ENCODE data around the gene TMEM141. TPM values are rescaled to one million over a fixed set of nuclear protein-coding genes. Genes with fewer than 3 reads are reported as not detected.

TMEM141 gene
- total and polyA plus RNA-seq, 10 of the 15 experiments (the other 5 are each of a cell fraction or from before 2014, with no cell fraction given) = 7.8 to 48.6 (median 34.4) TPM

DNA sequence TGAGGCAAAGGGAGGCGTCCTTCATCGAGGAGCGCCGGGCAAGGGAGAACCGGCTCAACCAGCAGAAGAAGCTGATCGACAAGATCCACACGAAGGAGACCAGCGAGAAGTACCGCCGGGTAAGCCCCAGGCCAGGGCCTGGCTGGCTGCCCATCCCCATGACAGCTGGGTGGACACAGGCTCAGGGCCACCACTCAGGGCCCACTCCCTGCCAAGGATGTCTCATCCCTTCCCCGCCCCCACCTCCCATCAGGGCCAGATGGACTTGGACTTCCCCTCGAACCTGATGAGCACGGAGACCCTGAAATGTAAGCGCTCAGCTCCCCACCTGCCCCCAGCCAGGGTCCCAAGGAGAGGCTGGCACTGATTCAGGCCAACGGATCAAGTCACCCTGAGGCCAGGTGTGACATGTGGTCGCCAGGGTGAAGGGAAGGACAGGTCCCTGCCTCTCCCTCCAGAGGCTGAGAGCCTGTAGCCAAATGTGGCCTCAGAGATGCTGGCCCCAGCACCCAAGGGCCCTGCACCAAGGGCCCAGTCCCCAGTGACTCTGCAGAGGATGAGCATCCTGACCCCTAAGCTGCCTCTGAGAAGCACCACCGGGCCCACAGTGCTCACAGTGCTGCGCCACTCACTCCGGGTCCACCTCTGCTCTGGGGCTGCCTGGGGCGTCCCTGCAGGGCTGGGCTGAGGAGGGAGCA lies 13.5 kb downstream of the TMEM141 start (continued):
- TF ChIP-seq CUX1 (IDR thresholded peaks at IDR 0.05; ENCODE audit: insufficient replicate concordance, low read depth, low read length) = no peak
- no peak for TF ChIP-seq SMARCA5 (IDR thresholded peaks at IDR 0.05)
- no peak for TF ChIP-seq PBX3 (IDR thresholded peaks at IDR 0.05; ENCODE audit: insufficient replicate concordance, low read depth, low read length)
- TF ChIP-seq SMC3 (IDR thresholded peaks at IDR 0.05; ENCODE audit: borderline replicate concordance, low read length) = no peak
- no peak for TF ChIP-seq TAF1 (IDR thresholded peaks at IDR 0.05; ENCODE audit: borderline replicate concordance, low read depth, low read length)
- TF ChIP-seq ZSCAN29 (IDR thresholded peaks at IDR 0.05) = no peak
- TF ChIP-seq MYC (IDR thresholded peaks at IDR 0.05; ENCODE audit: insufficient read depth, insufficient read length, insufficient replicate concordance, low read length, severe bottlenecking) = no peak
- no peak for TF ChIP-seq IKZF2 (IDR thresholded peaks at IDR 0.05)
